SK-N-SH treated with all-trans-retinoic acid at 6 μM for 48 hours (cell line): ENCODE results near the gene LRMDA.

Source experiments
- ATAC-seq: fragments of 200-7000 bp; cut with Tn5 transposase; 3 replicates; pipeline ENCODE4 v1.9.1; 2020; ENCODE audit warnings: mild to moderate bottlenecking, moderate library complexity
- ARNTL ChIP-seq: fragments of 450-650 bp; formaldehyde crosslinking; IDR thresholded peaks from 2 replicates; pipeline ENCODE4 v1.5.0; 2020; ENCODE audit warnings: low read depth, mild to moderate bottlenecking, moderate library complexity, borderline replicate concordance
- BACH2 ChIP-seq: fragments of 250-450 bp; sonication (Bioruptor Pico); IDR thresholded peaks from 2 replicates; pipeline ENCODE4 v1.9.0; 2021; ENCODE audit warnings: mild to moderate bottlenecking, borderline replicate concordance
- CREB5 ChIP-seq: fragments of 250-450 bp; sonication (Bioruptor Pico); IDR thresholded peaks from 2 replicates; pipeline ENCODE4 v1.5.1; 2020; ENCODE audit warnings: low read depth, mild to moderate bottlenecking, moderate library complexity
- CSDC2 ChIP-seq: fragments of 250-450 bp; sonication (Bioruptor Pico); IDR thresholded peaks from 2 replicates; pipeline ENCODE4 v1.5.0; 2020; ENCODE audit warnings: mild to moderate bottlenecking, moderate library complexity
- ESRRG ChIP-seq: fragments of 250-450 bp; sonication (Bioruptor Pico); IDR thresholded peaks from 2 replicates; pipeline ENCODE4 v1.6.1; 2021; ENCODE audit warnings: mild to moderate bottlenecking
- GLIS3 ChIP-seq: fragments of 250-450 bp; sonication (Bioruptor Pico); IDR thresholded peaks from 2 replicates; pipeline ENCODE4 v1.5.0; 2020; ENCODE audit warnings: mild to moderate bottlenecking, moderate library complexity
- ISL1 ChIP-seq: fragments of 250-450 bp; sonication (Bioruptor Pico); IDR thresholded peaks from 2 replicates; pipeline ENCODE4 v2.1.2; 2022; ENCODE audit warnings: mild to moderate bottlenecking, moderate library complexity
- OSR1 ChIP-seq: fragments of 250-450 bp; sonication (Bioruptor Pico); IDR thresholded peaks from 2 replicates; pipeline ENCODE4 v1.8.0; 2022; ENCODE audit warnings: moderate library complexity, mild to moderate bottlenecking, inconsistent platforms
- POU6F1 ChIP-seq: fragments of 250-450 bp; sonication (Bioruptor Pico); IDR thresholded peaks from 2 replicates; pipeline ENCODE4 v1.8.0; 2021; ENCODE audit warnings: low read depth, mild to moderate bottlenecking, moderate library complexity, borderline replicate concordance
- PPARA ChIP-seq: fragments of 250-450 bp; sonication (Bioruptor Pico); IDR thresholded peaks from 2 replicates; pipeline ENCODE4 v1.5.0; 2020; ENCODE audit warnings: mild to moderate bottlenecking, borderline replicate concordance
- RARB ChIP-seq: fragments of 250-450 bp; sonication (Bioruptor Pico); IDR thresholded peaks from 2 replicates; pipeline ENCODE4 v1.8.0; 2021; ENCODE audit warnings: mild to moderate bottlenecking, moderate library complexity
- SNAI2 ChIP-seq: fragments of 250-450 bp; sonication (Bioruptor Pico); IDR thresholded peaks from 2 replicates; pipeline ENCODE4 v1.5.0; 2020; ENCODE audit warnings: mild to moderate bottlenecking, moderate library complexity
- TCF4 ChIP-seq: fragments of 250-450 bp; sonication (Bioruptor Pico); IDR thresholded peaks from 2 replicates; pipeline ENCODE4 v1.8.0; 2021; ENCODE audit warnings: mild to moderate bottlenecking, moderate library complexity, borderline replicate concordance
- TOX ChIP-seq: fragments of 250-450 bp; sonication (Bioruptor Pico); IDR thresholded peaks from 2 replicates; pipeline ENCODE4 v1.8.0; 2021; ENCODE audit warnings: mild to moderate bottlenecking, moderate library complexity, borderline replicate concordance
- ZC3H10 ChIP-seq: fragments of 250-450 bp; sonication (Bioruptor Pico); IDR thresholded peaks from 2 replicates; pipeline ENCODE4 v1.5.1; 2021; ENCODE audit warnings: mild to moderate bottlenecking, moderate library complexity
- ZFP3 ChIP-seq: fragments of 250-450 bp; sonication (Bioruptor Pico); IDR thresholded peaks from 2 replicates; pipeline ENCODE4 v1.5.0; 2020; ENCODE audit warnings: mild to moderate bottlenecking, moderate library complexity
- ZFP30 ChIP-seq: fragments of 450-650 bp; formaldehyde crosslinking; IDR thresholded peaks from 2 replicates; pipeline ENCODE4 v1.5.0; 2022; ENCODE audit warnings: mild to moderate bottlenecking, moderate library complexity
- ZNF565 ChIP-seq: fragments of 450-650 bp; formaldehyde crosslinking; conservative IDR thresholded peaks from 2 replicates; pipeline ENCODE4 v1.5.0; 2020; ENCODE audit warnings: low read depth, mild to moderate bottlenecking, moderate library complexity
- ZNF70 ChIP-seq: fragments of 450-650 bp; formaldehyde crosslinking; IDR thresholded peaks from 2 replicates; pipeline ENCODE4 v1.5.0; 2020; ENCODE audit warnings: mild to moderate bottlenecking, moderate library complexity
- ZNF8 ChIP-seq: fragments of 450-650 bp; formaldehyde crosslinking; IDR thresholded peaks from 2 replicates; pipeline ENCODE4 v1.5.0; 2020; ENCODE audit warnings: mild to moderate bottlenecking, moderate library complexity
- TF ChIP-seq, protein P1 (sequence below): fragments of 250-450 bp; sonication (Bioruptor Pico); IDR thresholded peaks from 2 replicates; pipeline ENCODE4 v1.5.1; 2021; ENCODE audit warnings: mild to moderate bottlenecking, moderate library complexity
- TF ChIP-seq, protein P2 (sequence below): fragments of 250-450 bp; sonication (Bioruptor Pico); IDR thresholded peaks from 2 replicates; pipeline ENCODE4 v1.8.0; 2020; ENCODE audit warnings: mild to moderate bottlenecking, moderate library complexity, borderline replicate concordance
- TF ChIP-seq, protein P3 (sequence below): fragments of 250-450 bp; sonication (Bioruptor Pico); IDR thresholded peaks from 2 replicates; pipeline ENCODE4 v1.5.0; 2020; ENCODE audit warnings: mild to moderate bottlenecking, moderate library complexity

LRMDA gene

GRCh38 chr10:76032700-76033039, 601.2 kb downstream of the LRMDA start:
- TF ChIP-seq PPARA (CRISPR knock-in tag) (no peak), ZNF565 (no peak), ZNF70 (CRISPR knock-in tag) (no peak), ISL1 (no peak), ZC3H10 (CRISPR knock-in tag) (no peak), ARNTL (no peak), CSDC2 (CRISPR knock-in tag) (no peak), TCF4 (CRISPR knock-in tag) (no peak), BACH2 (no peak), ZFP3 (no peak), OSR1 (no peak), RARB (no peak), ZFP30 (no peak), POU6F1 (CRISPR knock-in tag) (no peak), GLIS3 (CRISPR knock-in tag) (no peak), TOX (CRISPR knock-in tag) (no peak), SNAI2 (CRISPR knock-in tag) (no peak), ZNF8 (CRISPR knock-in tag) (no peak)
- TF ChIP-seq, protein P1, sequence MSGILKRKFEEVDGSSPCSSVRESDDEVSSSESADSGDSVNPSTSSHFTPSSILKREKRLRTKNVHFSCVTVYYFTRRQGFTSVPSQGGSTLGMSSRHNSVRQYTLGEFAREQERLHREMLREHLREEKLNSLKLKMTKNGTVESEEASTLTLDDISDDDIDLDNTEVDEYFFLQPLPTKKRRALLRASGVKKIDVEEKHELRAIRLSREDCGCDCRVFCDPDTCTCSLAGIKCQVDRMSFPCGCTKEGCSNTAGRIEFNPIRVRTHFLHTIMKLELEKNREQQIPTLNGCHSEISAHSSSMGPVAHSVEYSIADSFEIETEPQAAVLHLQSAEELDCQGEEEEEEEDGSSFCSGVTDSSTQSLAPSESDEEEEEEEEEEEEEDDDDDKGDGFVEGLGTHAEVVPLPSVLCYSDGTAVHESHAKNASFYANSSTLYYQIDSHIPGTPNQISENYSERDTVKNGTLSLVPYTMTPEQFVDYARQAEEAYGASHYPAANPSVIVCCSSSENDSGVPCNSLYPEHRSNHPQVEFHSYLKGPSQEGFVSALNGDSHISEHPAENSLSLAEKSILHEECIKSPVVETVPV = no peak
- TF ChIP-seq, protein P2, sequence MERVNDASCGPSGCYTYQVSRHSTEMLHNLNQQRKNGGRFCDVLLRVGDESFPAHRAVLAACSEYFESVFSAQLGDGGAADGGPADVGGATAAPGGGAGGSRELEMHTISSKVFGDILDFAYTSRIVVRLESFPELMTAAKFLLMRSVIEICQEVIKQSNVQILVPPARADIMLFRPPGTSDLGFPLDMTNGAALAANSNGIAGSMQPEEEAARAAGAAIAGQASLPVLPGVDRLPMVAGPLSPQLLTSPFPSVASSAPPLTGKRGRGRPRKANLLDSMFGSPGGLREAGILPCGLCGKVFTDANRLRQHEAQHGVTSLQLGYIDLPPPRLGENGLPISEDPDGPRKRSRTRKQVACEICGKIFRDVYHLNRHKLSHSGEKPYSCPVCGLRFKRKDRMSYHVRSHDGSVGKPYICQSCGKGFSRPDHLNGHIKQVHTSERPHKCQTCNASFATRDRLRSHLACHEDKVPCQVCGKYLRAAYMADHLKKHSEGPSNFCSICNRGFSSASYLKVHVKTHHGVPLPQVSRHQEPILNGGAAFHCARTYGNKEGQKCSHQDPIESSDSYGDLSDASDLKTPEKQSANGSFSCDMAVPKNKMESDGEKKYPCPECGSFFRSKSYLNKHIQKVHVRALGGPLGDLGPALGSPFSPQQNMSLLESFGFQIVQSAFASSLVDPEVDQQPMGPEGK (CRISPR knock-in tag) = no peak
- ATAC-seq = no peak

GRCh38 chr10:76033457-76034196, 602.2 kb downstream of the LRMDA start:
- TF ChIP-seq ESRRG (CRISPR knock-in tag) (no peak), GLIS3 (CRISPR knock-in tag) (no peak), POU6F1 (CRISPR knock-in tag) (no peak), BACH2 (no peak), PPARA (CRISPR knock-in tag) (no peak), ZFP30 (no peak), ISL1 (no peak), CREB5 (CRISPR knock-in tag) (no peak), TOX (CRISPR knock-in tag) (no peak), TCF4 (CRISPR knock-in tag) (no peak), SNAI2 (CRISPR knock-in tag) (no peak), RARB (no peak)
- TF ChIP-seq, protein P1 = no peak
- TF ChIP-seq, protein P2 (CRISPR knock-in tag) = no peak
- TF ChIP-seq, protein P3, sequence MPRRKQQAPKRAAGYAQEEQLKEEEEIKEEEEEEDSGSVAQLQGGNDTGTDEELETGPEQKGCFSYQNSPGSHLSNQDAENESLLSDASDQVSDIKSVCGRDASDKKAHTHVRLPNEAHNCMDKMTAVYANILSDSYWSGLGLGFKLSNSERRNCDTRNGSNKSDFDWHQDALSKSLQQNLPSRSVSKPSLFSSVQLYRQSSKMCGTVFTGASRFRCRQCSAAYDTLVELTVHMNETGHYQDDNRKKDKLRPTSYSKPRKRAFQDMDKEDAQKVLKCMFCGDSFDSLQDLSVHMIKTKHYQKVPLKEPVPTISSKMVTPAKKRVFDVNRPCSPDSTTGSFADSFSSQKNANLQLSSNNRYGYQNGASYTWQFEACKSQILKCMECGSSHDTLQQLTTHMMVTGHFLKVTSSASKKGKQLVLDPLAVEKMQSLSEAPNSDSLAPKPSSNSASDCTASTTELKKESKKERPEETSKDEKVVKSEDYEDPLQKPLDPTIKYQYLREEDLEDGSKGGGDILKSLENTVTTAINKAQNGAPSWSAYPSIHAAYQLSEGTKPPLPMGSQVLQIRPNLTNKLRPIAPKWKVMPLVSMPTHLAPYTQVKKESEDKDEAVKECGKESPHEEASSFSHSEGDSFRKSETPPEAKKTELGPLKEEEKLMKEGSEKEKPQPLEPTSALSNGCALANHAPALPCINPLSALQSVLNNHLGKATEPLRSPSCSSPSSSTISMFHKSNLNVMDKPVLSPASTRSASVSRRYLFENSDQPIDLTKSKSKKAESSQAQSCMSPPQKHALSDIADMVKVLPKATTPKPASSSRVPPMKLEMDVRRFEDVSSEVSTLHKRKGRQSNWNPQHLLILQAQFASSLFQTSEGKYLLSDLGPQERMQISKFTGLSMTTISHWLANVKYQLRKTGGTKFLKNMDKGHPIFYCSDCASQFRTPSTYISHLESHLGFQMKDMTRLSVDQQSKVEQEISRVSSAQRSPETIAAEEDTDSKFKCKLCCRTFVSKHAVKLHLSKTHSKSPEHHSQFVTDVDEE = no peak
- no peak for ATAC-seq
